Testis (tissue), 3 donors: ENCODE results near the gene ZNRF3. TPM values are rescaled to one million over a fixed set of nuclear protein-coding genes. Genes with fewer than 3 reads are reported as not detected.
"Not testable (repeated sequence)": the region's sequence is repeated elsewhere in the genome, so short reads cannot be mapped to it uniquely, and the experiment has no call there.

Experiments
- DNase-seq: peaks from one replicate; pipeline ENCODE4 v3.0.0-alpha.2; 2019
- H3K27ac ChIP-seq, 2 donors: fragments of 200-600 bp; sonication (generic); one replicate each; pipeline ENCODE4 v1.5.1; 2019
- H3K27me3 ChIP-seq: fragments of 200-600 bp; sonication (generic); one replicate; pipeline ENCODE4 v1.5.1; 2019
- H3K36me3 ChIP-seq: fragments of 200-600 bp; sonication (generic); one replicate; pipeline ENCODE4 v1.5.1; 2017; ENCODE audit warnings: low read depth; ENCODE audit errors: missing control alignments
- H3K4me1 ChIP-seq: fragments of 200-600 bp; sonication (generic); one replicate; pipeline ENCODE4 v1.5.1; 2019
- H3K4me3 ChIP-seq, 2 donors: fragments of 200-600 bp; sonication (generic); one replicate each; pipeline ENCODE4 v1.5.1; 2017 to 2019
- H3K9me3 ChIP-seq: fragments of 200-600 bp; sonication (generic); one replicate; pipeline ENCODE4 v1.5.1; 2017
- CTCF ChIP-seq, 3 experiments: fragments of 450-650 bp in 2 of 3; fragments of 200-600 bp in 1 of 3; sonication (generic) in 1 of 3; IDR thresholded peaks; one replicate each; pipeline ENCODE4 v1.5.1; 2016 to 2019; ENCODE audit warnings: antibody characterized with exemption in 3 of 3, mild to moderate bottlenecking in 2 of 3, moderate library complexity in 1 of 3
- POLR2A ChIP-seq: fragments of 450-650 bp; IDR thresholded peaks from one replicate; pipeline ENCODE4 v1.6.1; 2017; ENCODE audit warnings: antibody characterized with exemption, mild to moderate bottlenecking, moderate library complexity
- WGBS, 2 donors: methylation state at CpG; one replicate each; pipeline ENCODE4 v1.1.5; 2018; 5-methylcytosine and 5-hydroxymethylcytosine counted together
- intact Hi-C: fragments of 100-400 bp; cut with DNase I; formaldehyde crosslinking; loops from one replicate; pipeline ENCODE4 v1.15.1; 2023; ENCODE audit warnings: low total_unique reads
- polyA plus RNA-seq: library from polyadenylated mRNA; stranded (reverse); fragments of 350-450 nt; fragmentation: Illumina TruSeq; extraction: RNeasy Lipid Tissue Mini Kit (QIAGEN cat#74804); gene quantifications from one replicate; pipeline ENCODE4 v1.2.3, GENCODE V29; 2014; ENCODE audit warnings: low read depth, low replicate concordance; ENCODE audit not compliant: insufficient read depth
- total RNA-seq, 2 donors: library from RNA; depleted of rRNA; stranded (reverse); fragments of >200 nt; gene quantifications; one replicate each; pipeline ENCODE4 v1.2.3, GENCODE V29; 2016

The ZNRF3 gene
- total and polyA plus RNA-seq, 3 donors from 2014 or later = 13.9 to 44.5 (median 32.2) TPM

GRCh38 chr22:29081517-29082236 lies 198.3 kb downstream of the ZNRF3 start:
- Histone ChIP-seq H3K4me1 (peaks cover 37% of the 10 kb centered on the region), H3K9me3 (no peaks in the 10 kb centered on the region), H3K27me3 (no peaks in the 10 kb centered on the region), H3K27ac (no peak overlapping the region), H3K4me3 (no peak overlapping the region), H3K36me3 (no peaks in the 10 kb centered on the region)
- 54 to 79% methylated on average over 3 of the region's 3 CpGs for WGBS, 2 donors
- intact Hi-C loops = no loop called here
- TF ChIP-seq POLR2A = no peak
- no peak for TF ChIP-seq CTCF (IDR thresholded peaks at IDR 0.05)
- no peak for DNase-seq

- H3K27me3 ChIP-seq = no peaks in the 10 kb centered on the region
- intact Hi-C loops = no loop called here
- no peak for DNase-seq
- H3K27ac ChIP-seq = no peak overlapping the region
- H3K9me3 ChIP-seq = no peaks in the 10 kb centered on the region
- H3K4me3 ChIP-seq = no peak overlapping the region
- H3K4me1 ChIP-seq = peaks cover 36% of the 10 kb centered on the region
- WGBS, 2 donors = 88 to 92% methylated on average over 7 of the region's 7 CpGs
- TF ChIP-seq CTCF (IDR thresholded peaks at IDR 0.05) (no peak), POLR2A (no peak)
- H3K36me3 ChIP-seq = no peaks in the 10 kb centered on the region
These were observed 199.6 kb downstream of the ZNRF3 start for GRCh38 chr22:29082826-29083545.

- H3K27me3 ChIP-seq, H3K36me3 ChIP-seq, H3K27ac ChIP-seq, intact Hi-C loops, H3K4me3 ChIP-seq, H3K9me3 ChIP-seq, DNase-seq: not testable (repeated sequence)
- 90 to 99% methylated on average over 7 of the region's 7 CpGs for WGBS, 2 donors
- peaks cover 30% of the 10 kb centered on the region for H3K4me1 ChIP-seq
These were observed 200.2 kb downstream of the ZNRF3 start for GRCh38 chr22:29083576-29083932.

GRCh38 chr22:29083933-29084591 lies 200.7 kb downstream of the ZNRF3 start:
- no peaks in the 10 kb centered on the region for H3K36me3 ChIP-seq
- DNase-seq = no peak
- WGBS, 2 donors = 81 to 84% methylated on average over 5 of the region's 5 CpGs
- intact Hi-C loops = no loop called here
- H3K4me1 ChIP-seq = peaks cover 25% of the 10 kb centered on the region
- H3K9me3 ChIP-seq = no peaks in the 10 kb centered on the region
- no peaks in the 10 kb centered on the region for H3K27me3 ChIP-seq
- no peak for TF ChIP-seq CTCF (IDR thresholded peaks at IDR 0.05)
- no peak for TF ChIP-seq POLR2A
- no peak overlapping the region for H3K27ac ChIP-seq
- no peak overlapping the region for H3K4me3 ChIP-seq

- no peak for DNase-seq
- H3K27ac ChIP-seq = no peak overlapping the region
- no peaks in the 10 kb centered on the region for H3K9me3 ChIP-seq
- no peaks in the 10 kb centered on the region for H3K27me3 ChIP-seq
- TF ChIP-seq POLR2A (no peak), CTCF (IDR thresholded peaks at IDR 0.05) (no peak)
- no peak overlapping the region for H3K4me3 ChIP-seq
- intact Hi-C loops = no loop called here
- peaks cover 13% of the 10 kb centered on the region for H3K4me1 ChIP-seq
- 93 to 97% methylated on average over 2 of the region's 2 CpGs for WGBS, 2 donors
- H3K36me3 ChIP-seq = no peaks in the 10 kb centered on the region
These were observed 203.6 kb downstream of the ZNRF3 start for GRCh38 chr22:29087012-29087411.
